ENCODE data around the gene TTC22.

Gene TTC22

GRCh38 chr1:54800899-54801759, at the start of gene TTC22:
Gene TTC22 (minus strand): TSS chr1:54801323. CDS start chr1:54801163, 160 bp downstream.
- no peak for TF ChIP-seq CTCF (IDR thresholded peaks at IDR 0.05)

DNA sequence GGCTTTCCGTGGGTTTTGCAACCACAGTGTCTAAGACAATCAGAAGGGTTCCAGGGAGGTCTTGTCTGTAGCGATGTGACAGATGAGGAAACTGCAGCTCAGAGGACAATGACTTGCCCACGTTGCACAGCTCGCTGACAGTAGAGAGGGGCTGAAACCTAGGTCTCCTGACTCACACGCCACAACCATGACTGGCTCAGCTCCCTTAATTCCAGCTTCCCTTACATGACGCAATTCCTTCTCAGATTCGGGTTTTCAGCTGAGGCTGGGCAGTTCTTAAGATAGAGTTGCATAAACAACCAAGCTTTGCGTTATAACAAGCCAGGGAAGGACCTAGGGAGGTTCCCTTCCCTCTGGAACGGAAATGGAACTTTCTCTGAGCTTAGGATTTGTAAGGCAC, 49.6 kb upstream of the TTC22 start:
- no peak for TF ChIP-seq CTCF (IDR thresholded peaks at IDR 0.05)

GRCh38 chr1:54850069-54850730, 49.1 kb upstream of the TTC22 start:
- TF ChIP-seq CTCF (IDR thresholded peaks at IDR 0.05): no peak

DNA sequence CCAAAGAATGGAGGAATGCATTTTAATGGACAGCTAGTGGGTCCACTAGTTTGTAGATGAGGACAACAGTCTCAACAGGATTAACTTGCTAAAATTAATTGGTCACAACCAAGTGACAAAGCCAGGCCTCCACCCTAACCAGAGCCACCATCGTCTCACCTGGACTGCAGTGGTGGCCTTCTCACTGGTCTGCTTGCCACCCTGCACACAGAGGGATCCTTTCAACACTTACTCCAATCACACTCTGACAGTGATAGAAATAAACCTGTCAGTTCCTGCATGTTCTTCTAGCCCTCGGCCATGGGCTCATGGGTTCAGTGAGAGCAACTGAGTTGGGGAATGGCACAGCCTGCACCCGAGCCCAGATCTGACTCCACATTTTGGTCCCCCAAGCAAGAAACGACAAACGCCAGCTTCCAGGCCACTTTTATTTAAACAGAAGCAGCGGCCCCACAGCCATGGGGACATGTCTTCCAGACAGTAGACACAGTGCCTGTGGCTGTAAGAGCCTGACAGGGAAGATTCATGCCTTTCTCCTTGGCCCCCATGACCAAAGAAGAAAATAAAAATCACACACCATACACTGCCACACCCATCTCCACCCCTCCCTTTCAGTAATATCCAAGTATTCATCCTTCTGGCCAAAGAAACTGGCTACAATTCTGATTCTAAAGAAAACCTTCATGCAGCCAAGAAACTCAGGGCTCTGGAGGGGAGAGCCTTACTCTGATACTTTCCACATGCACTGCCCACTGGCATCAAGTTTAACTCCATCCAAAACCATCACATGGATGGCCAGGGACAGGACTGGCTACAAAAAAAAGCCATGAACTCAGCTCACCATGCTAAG, 48.3 kb upstream of the TTC22 start:
- no peak for TF ChIP-seq CTCF (IDR thresholded peaks at IDR 0.05)

DNA sequence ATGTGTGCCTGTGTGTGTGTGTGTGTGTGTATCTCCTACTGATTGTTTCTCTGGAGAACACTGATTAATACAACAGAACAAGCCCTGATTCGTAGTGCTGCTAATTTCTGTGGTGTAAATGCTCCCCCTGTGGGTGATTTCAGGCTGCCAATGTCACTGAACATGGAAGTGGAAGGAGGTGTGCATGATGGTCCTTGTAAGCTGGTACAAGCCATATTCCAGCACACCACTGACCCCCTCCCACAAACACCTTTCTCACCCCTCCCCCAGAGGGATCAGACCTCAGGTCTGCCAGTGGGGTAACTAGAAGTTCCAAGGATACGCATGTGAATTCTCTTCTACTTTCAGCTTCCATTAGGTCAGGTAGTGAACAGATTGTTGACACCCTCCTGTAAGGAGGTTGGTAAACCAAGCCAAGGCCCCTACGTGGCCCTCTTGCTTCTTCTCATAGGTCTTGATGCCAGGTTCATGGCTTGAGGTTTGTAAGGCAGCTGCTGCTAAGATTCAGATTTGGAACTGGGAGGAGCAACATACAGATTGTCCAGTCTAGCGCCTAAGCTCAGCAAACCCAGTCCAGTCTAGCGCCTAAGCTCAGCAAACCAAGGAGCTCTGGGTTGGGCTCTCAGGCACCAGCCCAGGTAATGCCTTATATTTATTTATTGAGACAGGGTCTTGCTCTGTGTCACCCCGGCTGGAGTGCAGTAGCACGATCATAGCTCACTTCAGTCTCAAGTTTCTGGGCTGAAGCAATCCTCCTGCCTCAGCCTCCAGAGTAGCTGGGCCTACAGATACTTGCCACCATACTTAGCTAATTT, 47.2 kb upstream of the TTC22 start:
- no peak for TF ChIP-seq CTCF (IDR thresholded peaks at IDR 0.05)

DNA sequence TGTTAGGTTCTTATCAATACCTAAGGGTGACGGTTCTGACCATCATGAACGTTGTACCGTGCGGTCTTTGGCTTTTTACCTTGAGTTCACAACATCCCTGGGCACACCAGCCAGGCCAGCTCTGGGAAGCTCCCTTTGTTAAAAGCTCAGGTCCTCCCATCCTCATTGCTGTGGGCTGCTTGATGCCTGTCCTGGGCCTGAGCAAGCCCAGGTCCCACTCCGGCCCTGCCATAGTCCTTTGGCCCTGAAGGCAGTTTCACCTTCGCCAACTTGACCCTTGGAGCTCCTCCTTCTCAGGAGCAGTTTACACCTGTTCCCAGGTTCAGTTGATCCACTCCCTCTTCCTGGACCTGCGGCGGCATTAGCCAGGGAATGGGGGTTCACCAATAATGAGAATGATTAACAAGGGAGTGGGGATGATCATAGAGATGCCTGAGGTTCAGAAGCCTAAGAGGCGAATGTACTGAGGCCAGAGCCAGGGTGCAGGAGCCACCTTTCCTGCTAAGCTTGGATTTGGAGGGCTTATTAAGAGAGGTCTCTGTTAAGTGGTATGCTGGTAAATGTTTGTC, 45.7 kb upstream of the TTC22 start:
- TF ChIP-seq CTCF (IDR thresholded peaks at IDR 0.05): no peak
